ENCODE measurements around the gene CATSPERE.

DNA sequence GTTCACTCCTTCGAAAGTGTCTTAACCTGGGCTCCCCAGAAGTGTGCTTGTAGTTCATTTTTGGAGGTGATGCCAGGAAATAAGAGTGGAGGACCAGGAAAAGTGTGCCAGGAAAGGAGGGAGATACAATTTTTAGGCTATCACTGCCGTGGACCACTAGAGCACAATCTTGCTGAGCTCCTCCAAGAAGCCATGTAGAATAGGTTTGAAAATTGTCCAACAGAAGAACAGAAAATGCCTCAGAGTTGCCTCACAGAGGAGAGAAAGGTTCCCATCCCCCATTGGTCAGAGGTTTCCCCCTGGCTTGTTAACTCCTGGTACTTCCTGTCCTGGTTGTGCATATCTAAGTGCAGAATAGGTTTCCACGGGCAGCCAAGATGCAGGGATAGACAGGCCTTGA is 41.6 kb downstream of the CATSPERE start:
- TF ChIP-seq, protein P1, sequence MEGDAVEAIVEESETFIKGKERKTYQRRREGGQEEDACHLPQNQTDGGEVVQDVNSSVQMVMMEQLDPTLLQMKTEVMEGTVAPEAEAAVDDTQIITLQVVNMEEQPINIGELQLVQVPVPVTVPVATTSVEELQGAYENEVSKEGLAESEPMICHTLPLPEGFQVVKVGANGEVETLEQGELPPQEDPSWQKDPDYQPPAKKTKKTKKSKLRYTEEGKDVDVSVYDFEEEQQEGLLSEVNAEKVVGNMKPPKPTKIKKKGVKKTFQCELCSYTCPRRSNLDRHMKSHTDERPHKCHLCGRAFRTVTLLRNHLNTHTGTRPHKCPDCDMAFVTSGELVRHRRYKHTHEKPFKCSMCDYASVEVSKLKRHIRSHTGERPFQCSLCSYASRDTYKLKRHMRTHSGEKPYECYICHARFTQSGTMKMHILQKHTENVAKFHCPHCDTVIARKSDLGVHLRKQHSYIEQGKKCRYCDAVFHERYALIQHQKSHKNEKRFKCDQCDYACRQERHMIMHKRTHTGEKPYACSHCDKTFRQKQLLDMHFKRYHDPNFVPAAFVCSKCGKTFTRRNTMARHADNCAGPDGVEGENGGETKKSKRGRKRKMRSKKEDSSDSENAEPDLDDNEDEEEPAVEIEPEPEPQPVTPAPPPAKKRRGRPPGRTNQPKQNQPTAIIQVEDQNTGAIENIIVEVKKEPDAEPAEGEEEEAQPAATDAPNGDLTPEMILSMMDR (IDR thresholded peaks at IDR 0.05) = no peak
- TF ChIP-seq POLR2AphosphoS5 (IDR thresholded peaks at IDR 0.05) = no peak

Data from breast epithelium (tissue), 3 donors.